HG03342 (cell line): Measurements from ENCODE around the gene ADA.
"Not testable (repeated sequence)": the region's sequence is repeated elsewhere in the genome, so short reads cannot be mapped to it uniquely, and the experiment has no call there.

Source experiments
- ATAC-seq: cut with Tn5 transposase; IDR thresholded peaks from one replicate; pipeline ENCODE4 v1.9.1; 2021; ENCODE audit warnings: mild to moderate bottlenecking, moderate library complexity; ENCODE audit not compliant: unreplicated experiment

Gene ADA

GRCh38 chr20:44651684-44652423 is at the start of gene ADA:
Gene ADA (minus strand): TSS chr20:44651699. CDS start chr20:44651607, 92 bp downstream.
- ATAC-seq = no peak

DNA sequence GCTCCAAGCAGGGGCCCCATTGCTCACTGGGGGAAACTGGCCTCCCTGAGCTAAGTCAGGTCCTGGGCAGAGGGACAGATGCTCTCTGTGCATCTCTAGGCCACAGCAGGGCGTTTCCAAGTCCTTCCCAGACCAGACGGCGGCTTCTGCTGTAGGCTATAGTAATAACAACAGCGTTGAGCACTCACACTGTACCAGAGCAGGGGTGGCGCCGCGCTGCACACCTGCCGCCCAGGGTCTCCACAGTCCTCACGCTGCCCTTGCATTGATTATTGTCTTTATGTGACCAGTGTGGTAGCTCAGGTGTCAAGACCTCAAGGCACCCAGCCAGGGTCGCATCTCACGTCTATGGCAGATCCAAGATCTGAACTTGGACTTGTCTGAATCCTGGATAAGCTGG is 48.8 kb upstream of the ADA start:
- ATAC-seq = no peak

GRCh38 chr20:44698351-44698750 is 46.9 kb upstream of the ADA start:
- ATAC-seq = no peak

DNA sequence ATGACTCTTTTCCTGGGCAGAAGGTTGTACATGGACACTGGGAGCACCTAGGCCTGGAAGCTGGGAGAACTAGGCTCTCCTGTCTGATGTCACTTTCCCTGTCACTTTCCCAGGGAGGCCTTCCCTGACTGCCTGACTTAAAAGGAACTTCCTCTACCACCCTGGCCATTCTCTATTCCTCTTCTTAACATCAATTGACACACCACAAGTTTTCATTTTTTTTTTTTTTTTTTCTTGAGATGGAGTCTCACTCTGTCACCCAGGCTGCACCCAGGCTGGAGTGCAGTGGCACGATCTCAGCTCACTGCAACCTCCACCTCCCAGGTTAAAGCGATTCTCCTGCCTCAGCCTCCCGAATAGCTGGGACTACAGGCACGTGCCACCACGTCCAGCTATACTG is 45.5 kb upstream of the ADA start:
- not testable (repeated sequence) for ATAC-seq

GRCh38 chr20:44696315-44696714 is 44.8 kb upstream of the ADA start:
- no peak for ATAC-seq

- no peak for ATAC-seq
These were observed 44.3 kb upstream of the ADA start for GRCh38 chr20:44695674-44696300.

- no peak for ATAC-seq
These were observed 43.8 kb upstream of the ADA start for GRCh38 chr20:44695295-44695673.

GRCh38 chr20:44694159-44694558 is 42.7 kb upstream of the ADA start:
- no peak for ATAC-seq

DNA sequence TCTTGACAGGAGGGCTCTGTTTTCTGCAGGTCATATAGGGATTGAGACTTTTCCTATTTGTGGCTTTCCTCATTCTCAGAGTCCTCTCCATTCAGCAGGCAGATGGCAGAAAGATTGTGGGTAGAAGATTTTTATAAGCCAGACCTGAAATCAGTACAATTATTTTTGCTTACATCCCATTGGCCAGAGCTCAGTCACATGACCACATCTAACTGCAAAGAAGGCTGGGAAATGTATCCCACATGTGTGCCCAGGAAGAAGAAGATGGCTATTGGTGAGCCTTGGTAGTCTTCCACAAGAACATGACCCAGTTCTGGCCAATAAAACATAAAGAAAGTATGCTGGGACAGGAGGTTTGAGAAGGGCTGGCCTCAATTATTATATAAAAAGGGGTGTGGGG is 42.1 kb upstream of the ADA start:
- no peak for ATAC-seq

GRCh38 chr20:44692932-44693480 is 41.5 kb upstream of the ADA start:
- ATAC-seq = no peak

- no peak for ATAC-seq
These were observed 40.2 kb upstream of the ADA start for GRCh38 chr20:44691424-44692423.

GRCh38 chr20:44690781-44691423 is 39.4 kb upstream of the ADA start:
- no peak for ATAC-seq

GRCh38 chr20:44689809-44690208 is 38.3 kb upstream of the ADA start:
- no peak for ATAC-seq

DNA sequence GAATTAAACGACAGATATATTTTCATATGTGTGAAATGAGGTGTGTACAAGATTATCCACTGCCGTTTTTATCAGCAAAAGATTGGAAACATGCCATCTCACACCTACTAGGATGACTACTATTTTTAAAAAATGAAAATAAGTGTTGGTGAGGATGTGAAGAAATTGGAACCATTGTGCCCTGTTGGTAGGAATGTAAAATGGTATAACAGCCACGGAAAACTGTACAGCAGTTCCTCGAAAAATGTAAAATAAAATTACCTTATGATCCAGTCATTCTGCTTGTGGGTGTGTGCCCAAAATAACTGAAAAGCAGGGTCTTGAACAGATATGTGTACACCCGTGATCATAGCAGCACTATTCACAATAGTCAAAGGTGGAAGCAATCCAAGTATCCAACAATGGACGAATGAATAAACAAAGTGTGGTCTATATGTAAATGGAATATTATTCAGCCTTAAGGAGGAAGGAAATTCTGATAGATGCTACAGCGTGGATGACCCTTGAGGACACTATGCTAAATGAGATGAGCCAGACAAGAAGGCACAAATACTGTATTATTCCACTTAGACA is 36.6 kb upstream of the ADA start:
- no peak for ATAC-seq

- ATAC-seq = no peak
These were observed 35.4 kb upstream of the ADA start for GRCh38 chr20:44686934-44687333.

GRCh38 chr20:44684047-44684967 is 32.8 kb upstream of the ADA start:
- no peak for ATAC-seq

- no peak for ATAC-seq
These were observed 32.0 kb upstream of the ADA start for GRCh38 chr20:44683263-44684046.

DNA sequence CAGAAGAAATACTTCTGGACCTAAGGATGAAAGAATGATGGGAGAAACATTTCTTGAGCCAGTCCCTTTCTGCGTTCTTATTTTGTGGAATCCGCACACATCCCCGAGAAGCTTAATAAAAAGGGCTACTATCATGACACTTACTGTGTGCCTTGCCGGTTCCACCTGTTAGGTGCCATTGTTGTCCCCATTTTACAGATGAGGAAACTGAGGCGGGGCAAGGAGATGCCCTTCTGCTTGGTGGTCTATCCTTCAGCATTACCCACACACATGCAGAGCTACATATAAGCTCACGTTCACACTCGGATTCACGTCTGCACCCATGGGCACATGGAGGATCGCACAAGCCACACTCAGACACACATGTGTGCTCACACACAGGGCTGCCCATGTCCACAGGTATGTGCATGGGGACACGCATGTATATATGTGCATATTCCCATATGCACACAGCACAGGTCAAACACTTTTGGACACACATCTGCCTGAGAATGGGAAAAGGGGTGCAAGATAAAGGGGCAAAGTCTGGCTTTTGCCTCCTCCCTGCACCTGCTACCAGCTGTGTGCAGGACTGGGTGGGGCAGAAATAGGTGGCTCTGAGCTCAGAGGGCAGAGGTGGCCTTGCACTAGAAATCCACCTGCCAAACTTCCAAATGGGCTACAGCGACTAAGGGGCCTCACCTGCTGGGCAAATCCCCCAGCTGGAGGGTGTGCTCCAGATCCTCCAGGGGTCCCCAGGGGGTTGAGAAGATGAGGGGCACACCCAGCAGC is 30.5 kb upstream of the ADA start:
- no peak for ATAC-seq
